ENCODE results near the gene GAS2L2. TPM values are rescaled to one million over a fixed set of nuclear protein-coding genes. Genes with fewer than 3 reads are reported as not detected.

GAS2L2 gene
- total RNA-seq = under 0.01 TPM in 1 of 2 replicates, not detected in the other

GRCh38 chr17:35752945-35753764 lies at the start of gene GAS2L2:
TSS of gene GAS2L2 (minus strand) at chr17:35753239. CDS start at chr17:35752850, 389 bp downstream.

GRCh38 chr17:35795007-35795870 lies 42.2 kb upstream of the GAS2L2 start, which contains the start of gene MMP28:
TSS of gene MMP28 (minus strand) at chr17:35795641. CDS start at chr17:35795377, 264 bp downstream.

GRCh38 chr17:35760587-35760986 lies 7.5 kb upstream of the GAS2L2 start, which contains the start of gene C17orf50:
TSS of gene C17orf50 (plus strand) at chr17:35760887. CDS start at chr17:35760942, 55 bp downstream.

GRCh38 chr17:35731239-35731916 lies 21.7 kb downstream of the GAS2L2 start, which contains the start of gene RASL10B:
TSS of gene RASL10B (plus strand) at chr17:35731639. CDS start at chr17:35735185, 3,546 bp downstream.

Other genes with a start within 250 kb of the GAS2L2 start
- 0.09 TPM in 1 of 2 replicates, not detected in the other for gene SLFN12L, start 215.6 kb downstream of the GAS2L2 start, total RNA-seq
- gene SLFN14, start 192.4 kb downstream of the GAS2L2 start, total RNA-seq = not detected in 2 replicates
- gene PEX12, start 174.7 kb downstream of the GAS2L2 start, total RNA-seq = 2.2 and 3.3 TPM in 2 replicates
- 75.8 and 88.7 TPM in 2 replicates for gene AP2B1, start 165.9 kb downstream of the GAS2L2 start, total RNA-seq
- 0.19 and 0.27 TPM in 2 replicates for gene RASL10B, start 21.6 kb downstream of the GAS2L2 start, total RNA-seq
- gene C17orf50, start 7.6 kb upstream of the GAS2L2 start, total RNA-seq = not detected in 2 replicates
- 3.8 TPM in 2 replicates for gene MMP28, start 42.4 kb upstream of the GAS2L2 start, total RNA-seq
- 72.7 and 91.7 TPM in 2 replicates for gene TAF15, start 56.2 kb upstream of the GAS2L2 start, total RNA-seq
- not detected in 2 replicates for gene HEATR9, start 115.7 kb upstream of the GAS2L2 start, total RNA-seq
- 0.09 and 0.18 TPM in 2 replicates for gene CCL5, start 127.1 kb upstream of the GAS2L2 start, total RNA-seq
- 0.19 and 0.36 TPM in 2 replicates for gene RDM1, start 177.5 kb upstream of the GAS2L2 start, total RNA-seq
- gene LYZL6, start 190.5 kb upstream of the GAS2L2 start, total RNA-seq = not detected in 2 replicates
- 0.18 and 0.19 TPM in 2 replicates for gene CCL16, start 228.3 kb upstream of the GAS2L2 start, total RNA-seq
- 6.1 and 7.1 TPM in 2 replicates for gene CCL14, start 233.5 kb upstream of the GAS2L2 start, total RNA-seq
- gene CCL15, start 248.3 kb upstream of the GAS2L2 start, total RNA-seq = not detected in 2 replicates

Measured in endothelial cell of coronary artery (primary cell).